ENCODE measurements around the gene TRIP4.

The TRIP4 gene

GRCh38 chr15:64464276-64465005, 76.8 kb downstream of the TRIP4 start:
- H3K9me3 ChIP-seq (ENCODE audit: control insufficient read depth, low read length): no peaks in the 10 kb centered on the region
- no peak overlapping the region for H3K4ac ChIP-seq (ENCODE audit: low read depth in 1 of 2, low read length in 2 of 2)
- no peak overlapping the region for H2AFZ ChIP-seq (ENCODE audit: low read depth, low read length)
- H4K91ac ChIP-seq (ENCODE audit: low read length): no peak overlapping the region
- H3K9ac ChIP-seq (ENCODE audit: low read length): peak overlapping the region; percentile 10
- no peak overlapping the region for H3K18ac ChIP-seq (ENCODE audit: low read depth in 1 of 2, low read length in 2 of 2)
- H4K8ac ChIP-seq (ENCODE audit: low read length): no peak overlapping the region
- no peaks in the 10 kb centered on the region for H3K27me3 ChIP-seq (ENCODE audit: control insufficient read depth in 1 of 2, insufficient read depth in 1 of 2, low read length in 2 of 2)
- no peak overlapping the region for H2BK5ac ChIP-seq (ENCODE audit: low read depth, low read length, poor library complexity, severe bottlenecking)
- no peak overlapping the region for H2BK15ac ChIP-seq (ENCODE audit: low read depth, poor library complexity, severe bottlenecking)
- no peak overlapping the region for H2BK120ac ChIP-seq (ENCODE audit: low read depth, low read length)
- no peak overlapping the region for H2AK5ac ChIP-seq (ENCODE audit: low read length, severe bottlenecking)
- H2BK12ac ChIP-seq (ENCODE audit: low read length in 2 of 2): no peak overlapping the region
- H3K14ac ChIP-seq (ENCODE audit: low read length in 2 of 2): no peak overlapping the region
- WGBS: 94% methylated on average over 3 of the region's 3 CpGs
- H3K27ac ChIP-seq (ENCODE audit: low read length, poor library complexity, severe bottlenecking): no peak overlapping the region
- H3K36me3 ChIP-seq (ENCODE audit: control insufficient read depth in 1 of 2, insufficient read depth in 2 of 2, low read depth in 1 of 2, low read length in 2 of 2): peaks cover 4 to 8% of the 10 kb centered on the region in 2 experiments
- no peak for DNase-seq
- H3K4me1 ChIP-seq (ENCODE audit: control insufficient read depth, insufficient read depth, low read depth, low read length): peaks cover 15% of the 10 kb centered on the region
- no peak overlapping the region for H3K23ac ChIP-seq (ENCODE audit: low read length in 2 of 2)
- H3K4me2 ChIP-seq (ENCODE audit: low read length, poor library complexity, severe bottlenecking): no peak overlapping the region
- no peak overlapping the region for H3K4me3 ChIP-seq (ENCODE audit: insufficient read depth in 1 of 2, low read depth in 1 of 2, low read length in 2 of 2)
- H3K79me1 ChIP-seq (replicated peaks; ENCODE audit: low read length, poor library complexity, severe bottlenecking): peaks cover 10% of the 10 kb centered on the region

- Histone ChIP-seq H2BK15ac (ENCODE audit: low read depth, poor library complexity, severe bottlenecking) (no peak overlapping the region), H2BK12ac (ENCODE audit: low read length in 2 of 2) (no peak overlapping the region), H2BK120ac (ENCODE audit: low read depth, low read length) (no peak overlapping the region), H3K4ac (ENCODE audit: low read depth in 1 of 2, low read length in 2 of 2) (no peak overlapping the region), H3K4me2 (ENCODE audit: low read length, poor library complexity, severe bottlenecking) (no peak overlapping the region), H3K9me3 (ENCODE audit: control insufficient read depth, low read length) (no peaks in the 10 kb centered on the region), H3K36me3 (ENCODE audit: control insufficient read depth in 1 of 2, insufficient read depth in 2 of 2, low read depth in 1 of 2, low read length in 2 of 2) (peaks cover 4 to 11% of the 10 kb centered on the region in 2 experiments), H4K91ac (ENCODE audit: low read length) (no peak overlapping the region), H3K27ac (ENCODE audit: low read length, poor library complexity, severe bottlenecking) (no peak overlapping the region), H3K14ac (ENCODE audit: low read length in 2 of 2) (no peak overlapping the region), H2AK5ac (ENCODE audit: low read length, severe bottlenecking) (no peak overlapping the region), H3K9ac (ENCODE audit: low read length) (no peak overlapping the region), H3K18ac (ENCODE audit: low read depth in 1 of 2, low read length in 2 of 2) (no peak overlapping the region), H3K23ac (ENCODE audit: low read length in 2 of 2) (no peak overlapping the region), H3K27me3 (ENCODE audit: control insufficient read depth in 1 of 2, insufficient read depth in 1 of 2, low read length in 2 of 2) (no peaks in the 10 kb centered on the region), H3K4me1 (ENCODE audit: control insufficient read depth, insufficient read depth, low read depth, low read length) (peaks cover 17% of the 10 kb centered on the region), H2BK5ac (ENCODE audit: low read depth, low read length, poor library complexity, severe bottlenecking) (no peak overlapping the region), H3K4me3 (ENCODE audit: insufficient read depth in 1 of 2, low read depth in 1 of 2, low read length in 2 of 2) (no peak overlapping the region), H2AFZ (ENCODE audit: low read depth, low read length) (no peak overlapping the region), H3K79me1 (replicated peaks; ENCODE audit: low read length, poor library complexity, severe bottlenecking) (peaks cover 13% of the 10 kb centered on the region), H4K8ac (ENCODE audit: low read length) (no peak overlapping the region)
- no peak for DNase-seq
- 67% methylated on average over 1 of the region's 4 CpGs for WGBS
Observed at GRCh38 chr15:64466408-64467141, 78.9 kb downstream of the TRIP4 start.

- no peak overlapping the region for H3K27ac ChIP-seq (ENCODE audit: low read length, poor library complexity, severe bottlenecking)
- H3K4me3 ChIP-seq (ENCODE audit: insufficient read depth in 1 of 2, low read depth in 1 of 2, low read length in 2 of 2): no peak overlapping the region
- no peak overlapping the region for H3K14ac ChIP-seq (ENCODE audit: low read length in 2 of 2)
- H3K27me3 ChIP-seq (ENCODE audit: control insufficient read depth in 1 of 2, insufficient read depth in 1 of 2, low read length in 2 of 2): no peaks in the 10 kb centered on the region
- no peak overlapping the region for H2BK15ac ChIP-seq (ENCODE audit: low read depth, poor library complexity, severe bottlenecking)
- no peak overlapping the region for H3K4me2 ChIP-seq (ENCODE audit: low read length, poor library complexity, severe bottlenecking)
- H3K4me1 ChIP-seq (ENCODE audit: control insufficient read depth, insufficient read depth, low read depth, low read length): peaks cover 12% of the 10 kb centered on the region
- no peaks in the 10 kb centered on the region for H3K9me3 ChIP-seq (ENCODE audit: control insufficient read depth, low read length)
- 96% methylated on average over 4 of the region's 4 CpGs for WGBS
- no peak for DNase-seq
- no peak overlapping the region for H2AK5ac ChIP-seq (ENCODE audit: low read length, severe bottlenecking)
- no peak overlapping the region for H2BK12ac ChIP-seq (ENCODE audit: low read length in 2 of 2)
- no peak overlapping the region for H4K8ac ChIP-seq (ENCODE audit: low read length)
- no peak overlapping the region for H4K91ac ChIP-seq (ENCODE audit: low read length)
- peaks cover 22% of the 10 kb centered on the region for H3K79me1 ChIP-seq (replicated peaks; ENCODE audit: low read length, poor library complexity, severe bottlenecking)
- H3K18ac ChIP-seq (ENCODE audit: low read depth in 1 of 2, low read length in 2 of 2): no peak overlapping the region
- no peak overlapping the region for H3K23ac ChIP-seq (ENCODE audit: low read length in 2 of 2)
- H2BK5ac ChIP-seq (ENCODE audit: low read depth, low read length, poor library complexity, severe bottlenecking): no peak overlapping the region
- no peak overlapping the region for H2BK120ac ChIP-seq (ENCODE audit: low read depth, low read length)
- H3K36me3 ChIP-seq (ENCODE audit: control insufficient read depth in 1 of 2, insufficient read depth in 2 of 2, low read depth in 1 of 2, low read length in 2 of 2): peaks cover 0 to 15% of the 10 kb centered on the region in 2 experiments
- H2AFZ ChIP-seq (ENCODE audit: low read depth, low read length): no peak overlapping the region
- no peak overlapping the region for H3K9ac ChIP-seq (ENCODE audit: low read length)
- H3K4ac ChIP-seq (ENCODE audit: low read depth in 1 of 2, low read length in 2 of 2): no peak overlapping the region
Observed at GRCh38 chr15:64472161-64472560, 84.5 kb downstream of the TRIP4 start.

GRCh38 chr15:64474846-64475245, 87.2 kb downstream of the TRIP4 start:
- Histone ChIP-seq H3K14ac (ENCODE audit: low read length in 2 of 2) (no peak overlapping the region), H3K27me3 (ENCODE audit: control insufficient read depth in 1 of 2, insufficient read depth in 1 of 2, low read length in 2 of 2) (no peaks in the 10 kb centered on the region), H3K4me1 (ENCODE audit: control insufficient read depth, insufficient read depth, low read depth, low read length) (peaks cover 4% of the 10 kb centered on the region), H4K91ac (ENCODE audit: low read length) (no peak overlapping the region), H3K9ac (ENCODE audit: low read length) (no peak overlapping the region), H3K4me2 (ENCODE audit: low read length, poor library complexity, severe bottlenecking) (no peak overlapping the region), H2BK5ac (ENCODE audit: low read depth, low read length, poor library complexity, severe bottlenecking) (no peak overlapping the region), H3K27ac (ENCODE audit: low read length, poor library complexity, severe bottlenecking) (no peak overlapping the region), H2BK12ac (ENCODE audit: low read length in 2 of 2) (no peak overlapping the region), H2AFZ (ENCODE audit: low read depth, low read length) (no peak overlapping the region), H4K8ac (ENCODE audit: low read length) (no peak overlapping the region), H3K36me3 (ENCODE audit: control insufficient read depth in 1 of 2, insufficient read depth in 2 of 2, low read depth in 1 of 2, low read length in 2 of 2) (peaks cover 0 to 11% of the 10 kb centered on the region in 2 experiments), H2AK5ac (ENCODE audit: low read length, severe bottlenecking) (no peak overlapping the region), H3K18ac (ENCODE audit: low read depth in 1 of 2, low read length in 2 of 2) (no peak overlapping the region), H3K79me1 (replicated peaks; ENCODE audit: low read length, poor library complexity, severe bottlenecking) (peaks cover 22% of the 10 kb centered on the region), H2BK15ac (ENCODE audit: low read depth, poor library complexity, severe bottlenecking) (no peak overlapping the region), H3K4me3 (ENCODE audit: insufficient read depth in 1 of 2, low read depth in 1 of 2, low read length in 2 of 2) (no peak overlapping the region), H3K23ac (ENCODE audit: low read length in 2 of 2) (no peak overlapping the region), H3K4ac (ENCODE audit: low read depth in 1 of 2, low read length in 2 of 2) (no peak overlapping the region), H2BK120ac (ENCODE audit: low read depth, low read length) (no peak overlapping the region), H3K9me3 (ENCODE audit: control insufficient read depth, low read length) (no peaks in the 10 kb centered on the region)
- WGBS: 100% methylated on average over 2 of the region's 2 CpGs
- no peak for DNase-seq
